T-cell (primary cell): ENCODE measurements around the gene FBN1. TPM values are rescaled to one million over a fixed set of nuclear protein-coding genes. Genes with fewer than 3 reads are reported as not detected.

Source experiments
- ATAC-seq, 4 experiments: fragments of 200-7000 bp in 3 of 4; fragments of 150-1000 bp in 1 of 4; cut with Tn5 transposase; replicated peaks in 1 of 4; 1 replicate in 3 of 4; 2 replicates in 1 of 4; pipeline ENCODE4 v1.10.0; 2021; ENCODE audit warnings: moderate library complexity in 3 of 4, mild to moderate bottlenecking in 2 of 4, moderate number of reproducible peaks in 1 of 4
- CTCF ChIA-PET, 2 donors: fragments of 300-600 bp; sonication (Branson Sonifier 250); formaldehyde crosslinking; loops; one replicate each; lab custom pipeline; 2022; ENCODE audit warnings: antibody characterized with exemption in 2 of 2; lab: Charles Lee
- POLR2A ChIA-PET, 2 donors: fragments of 300-600 bp; sonication (Branson Sonifier 250); formaldehyde crosslinking; loops; one replicate each; lab custom pipeline; 2022; ENCODE audit warnings: antibody characterized with exemption in 2 of 2; lab: Charles Lee
- DNase-seq, 35 experiments: peaks; one replicate each; pipeline versions ENCODE4 v3.0.0 to v3.0.0-alpha.2; 2013 to 2023
- H3K27ac ChIP-seq: one replicate; pipeline ENCODE4 v1.5.1; 2013; ENCODE audit warnings: low read length
- H3K27me3 ChIP-seq, 2 experiments: replicated peaks in 1 of 2; 1 replicate in 1 of 2; 2 replicates in 1 of 2; pipeline versions ENCODE4 v1.6.1 to v1.7.0; 2013; ENCODE audit warnings: low read length in 1 of 2, mixed read lengths in 1 of 2; ENCODE audit not compliant: control insufficient read depth in 2 of 2, insufficient read depth in 2 of 2; ENCODE audit errors: extremely low read depth in 1 of 2
- H3K36me3 ChIP-seq, 2 donors: 1 replicate in 1 of 2; 2 replicates in 1 of 2; pipeline versions ENCODE4 v1.6.1 to v1.7.0; 2013; ENCODE audit warnings: low read length in 1 of 2; ENCODE audit not compliant: control insufficient read depth in 2 of 2, insufficient read depth in 1 of 2; ENCODE audit errors: extremely low read depth in 1 of 2
- H3K4me1 ChIP-seq, 2 experiments: 1 replicate in 1 of 2; 2 replicates in 1 of 2; pipeline versions ENCODE4 v1.6.1 to v1.7.0; 2013; ENCODE audit warnings: low read length in 2 of 2, mixed read lengths in 1 of 2; ENCODE audit not compliant: insufficient read depth in 2 of 2, control insufficient read depth in 1 of 2; ENCODE audit errors: extremely low read depth in 1 of 2
- H3K4me3 ChIP-seq, 2 donors: 1 replicate in 1 of 2; 2 replicates in 1 of 2; pipeline versions ENCODE4 v1.5.1 to v1.7.0; 2013; ENCODE audit warnings: mild to moderate bottlenecking in 2 of 2, low read length in 1 of 2, moderate library complexity in 1 of 2; ENCODE audit not compliant: control insufficient read depth in 1 of 2; ENCODE audit errors: extremely low read depth in 1 of 2
- H3K9me3 ChIP-seq: 2 replicates; pipeline ENCODE4 v1.7.0; 2013
- H3K27ac Mint-ChIP-seq, 2 donors: one replicate each; pipeline ENCODE4 v1.8.0; 2020 to 2021; ENCODE audit warnings: mild to moderate bottlenecking in 2 of 2, mixed read lengths in 2 of 2
- H3K27me3 Mint-ChIP-seq, 2 donors: one replicate each; pipeline ENCODE4 v1.8.0; 2021 to 2022; ENCODE audit warnings: mixed read lengths in 2 of 2
- H3K36me3 Mint-ChIP-seq: one replicate; pipeline ENCODE4 v1.8.0; 2021; ENCODE audit warnings: mixed read lengths
- H3K4me1 Mint-ChIP-seq, 3 donors: one replicate each; pipeline ENCODE4 v1.8.0; 2020 to 2022; ENCODE audit warnings: mixed read lengths in 3 of 3, mild to moderate bottlenecking in 1 of 3
- H3K4me3 Mint-ChIP-seq, 3 donors: one replicate each; pipeline ENCODE4 v1.8.0; 2020 to 2022; ENCODE audit warnings: mild to moderate bottlenecking in 3 of 3, mixed read lengths in 3 of 3, moderate library complexity in 3 of 3
- H3K9me3 Mint-ChIP-seq, 3 donors: one replicate each; pipeline ENCODE4 v1.8.0; 2020 to 2022; ENCODE audit warnings: mixed read lengths in 3 of 3
- WGBS: methylation state at CpG from one replicate; pipeline ENCODE4 v1.1.5; 2013; ENCODE audit warnings: missing lambda C conversion rate; ENCODE audit not compliant: insufficient coverage; 5-methylcytosine and 5-hydroxymethylcytosine counted together
- total RNA-seq, 35 experiments: library from RNA in 6 of 35; stranded (reverse) in 6 of 35; fragments of 120-200 nt in 1 of 35; gene quantifications; one replicate each; pipeline versions ENCODE4 v1.2.1 to v1.2.4 and lab custom pipeline; 2013 to 2026

Gene FBN1
- total RNA-seq, 5 donors from 2014 or later (not counting 1 experiment from before 2014, with no cell fraction given), result 0.28 to 1.2 (median 0.79) TPM

DNA sequence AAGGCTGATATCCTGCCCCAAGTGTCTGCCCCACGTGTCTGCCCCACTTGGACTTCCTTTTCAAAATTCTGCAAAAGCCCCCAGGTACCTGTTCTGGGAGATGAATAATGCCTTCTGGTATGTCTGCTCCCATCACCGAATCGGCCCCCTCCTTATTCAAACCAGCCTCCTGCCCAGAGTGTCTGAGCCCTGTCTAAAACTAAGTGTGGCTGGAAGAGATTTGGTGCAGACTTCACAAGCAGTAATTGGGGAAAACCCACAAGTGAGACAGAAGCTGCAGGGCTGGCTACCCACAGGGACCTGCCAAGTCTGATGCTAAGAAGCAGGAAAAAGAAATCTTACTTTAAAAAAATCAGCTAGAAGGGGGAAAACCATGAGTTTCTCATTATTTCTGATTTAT is 229.2 kb downstream of the FBN1 start:
- no CpG with 5 or more reads among the region's 3 CpGs for WGBS
- DNase-seq, result no peak
- POLR2A ChIA-PET, result no interaction called here
- H3K27me3 ChIP-seq, result no peaks in the 10 kb centered on the region
- Mint-ChIP-seq H3K9me3 (no peaks in the 10 kb centered on the region), H3K4me3 (no peak overlapping the region), H3K27me3 (peaks cover 0 to 3% of the 10 kb centered on the region in 2 donors), H3K27ac (no peak overlapping the region), H3K4me1 (no peaks in the 10 kb centered on the region), H3K36me3 (no peaks in the 10 kb centered on the region)
- no peak for ATAC-seq
- H3K4me1 ChIP-seq, result no peaks in the 10 kb centered on the region
- H3K9me3 ChIP-seq, result no peaks in the 10 kb centered on the region
- no peaks in the 10 kb centered on the region for H3K36me3 ChIP-seq
- H3K4me3 ChIP-seq, result no peak overlapping the region
- no peak overlapping the region for H3K27ac ChIP-seq
- CTCF ChIA-PET, result no interaction called here

DNA sequence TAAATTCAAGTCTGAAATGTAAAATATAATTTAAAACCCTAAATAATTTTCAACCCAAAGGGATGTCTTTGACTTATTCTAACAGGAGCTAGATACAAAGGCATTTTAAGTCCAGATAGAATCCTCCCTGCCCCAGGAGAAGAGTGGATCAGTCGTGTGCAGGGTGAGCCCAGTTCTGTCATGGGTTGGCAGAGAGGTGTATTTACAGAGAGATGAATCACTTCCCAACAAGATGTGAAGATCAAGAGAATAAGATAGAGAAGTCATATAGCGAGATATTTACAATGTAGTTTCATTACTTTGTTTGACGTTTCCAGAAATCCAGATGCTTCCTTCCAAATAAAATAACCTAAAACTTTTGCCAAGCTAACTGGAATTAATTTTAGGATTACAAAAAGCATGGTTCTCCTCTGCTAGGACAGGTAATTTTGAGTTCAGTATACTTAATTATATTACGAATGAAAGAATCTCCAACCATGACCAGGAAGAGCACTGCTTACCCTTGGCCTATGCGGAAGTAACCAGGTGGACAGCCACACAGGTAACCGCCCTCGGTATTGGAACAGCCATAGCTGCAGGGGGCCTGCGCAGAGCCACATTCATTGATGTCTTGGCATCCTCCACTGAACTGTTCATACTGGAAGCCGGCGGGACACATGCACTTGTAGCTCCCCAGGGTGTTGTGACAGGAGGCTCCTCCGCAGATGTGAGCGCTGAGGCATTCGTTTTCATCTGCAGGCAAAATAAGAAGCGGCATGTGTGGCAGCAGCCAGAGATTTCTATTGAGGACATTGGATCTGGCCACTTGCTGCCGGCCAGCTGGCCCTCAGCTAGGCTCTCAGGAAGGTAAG is 230.2 kb downstream of the FBN1 start:
- Mint-ChIP-seq H3K36me3 (no peaks in the 10 kb centered on the region), H3K9me3 (no peaks in the 10 kb centered on the region), H3K27ac (no peak overlapping the region), H3K4me1 (no peaks in the 10 kb centered on the region), H3K4me3 (no peak overlapping the region), H3K27me3 (peaks cover 0 to 3% of the 10 kb centered on the region in 2 donors)
- ChIA-PET POLR2A (no interaction called here), CTCF (no interaction called here)
- H3K27ac ChIP-seq, result no peak overlapping the region
- 93% methylated on average over 11 of the region's 15 CpGs for WGBS
- H3K4me1 ChIP-seq, result no peaks in the 10 kb centered on the region
- no peaks in the 10 kb centered on the region for H3K27me3 ChIP-seq
- no peak overlapping the region for H3K4me3 ChIP-seq
- no peaks in the 10 kb centered on the region for H3K9me3 ChIP-seq
- H3K36me3 ChIP-seq, result no peaks in the 10 kb centered on the region
- no peak for DNase-seq
- ATAC-seq, result no peak

DNA sequence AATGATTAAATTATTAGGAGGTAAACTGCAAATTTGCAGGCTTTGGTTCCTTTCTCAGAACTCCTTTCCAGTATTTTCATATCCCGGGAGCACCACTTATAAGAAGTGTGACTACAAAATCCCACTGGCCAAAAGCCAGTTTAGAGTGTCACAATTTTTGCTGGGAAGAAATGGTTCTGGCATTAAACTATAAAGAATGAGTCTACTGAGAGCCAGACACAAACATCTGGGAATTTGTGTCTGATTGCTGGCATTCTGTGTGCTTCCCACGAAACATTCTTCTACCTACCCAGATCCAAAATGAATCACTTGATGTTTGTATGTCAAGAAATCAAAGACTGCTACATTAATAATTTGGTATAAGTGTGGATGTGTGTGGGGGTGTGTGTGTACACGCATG is 231.5 kb downstream of the FBN1 start:
- Histone ChIP-seq H3K9me3 (no peaks in the 10 kb centered on the region), H3K4me3 (no peak overlapping the region), H3K27me3 (no peaks in the 10 kb centered on the region), H3K27ac (no peak overlapping the region), H3K4me1 (no peaks in the 10 kb centered on the region), H3K36me3 (no peaks in the 10 kb centered on the region)
- WGBS, result no CpG with 5 or more reads among the region's 3 CpGs
- H3K27me3 Mint-ChIP-seq, result peaks cover 0 to 3% of the 10 kb centered on the region in 2 donors
- POLR2A ChIA-PET, result no interaction called here
- no peaks in the 10 kb centered on the region for H3K4me1 Mint-ChIP-seq
- no peaks in the 10 kb centered on the region for H3K9me3 Mint-ChIP-seq
- DNase-seq (no peak), ATAC-seq (no peak)
- no peak overlapping the region for H3K27ac Mint-ChIP-seq
- no peak overlapping the region for H3K4me3 Mint-ChIP-seq
- H3K36me3 Mint-ChIP-seq, result no peaks in the 10 kb centered on the region
- CTCF ChIA-PET, result no interaction called here

DNA sequence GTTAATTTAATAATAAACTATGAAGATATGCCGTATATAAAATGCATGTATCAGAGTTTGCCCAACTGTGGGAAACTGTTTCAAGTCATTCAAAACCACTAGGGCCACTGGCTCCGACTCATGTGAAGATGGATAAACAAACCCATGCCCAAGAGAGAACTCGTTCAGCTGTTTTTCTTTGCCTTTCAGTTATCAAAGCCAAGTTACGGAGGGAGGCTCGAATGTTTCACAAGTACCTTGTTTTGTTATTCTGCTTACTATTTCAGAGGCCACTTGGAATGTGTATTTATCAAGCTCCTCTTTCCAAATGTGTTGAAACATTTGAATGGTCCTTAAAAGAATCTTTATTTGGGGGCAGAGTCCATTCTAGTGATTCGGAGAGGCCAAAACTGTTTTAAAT is 232.2 kb downstream of the FBN1 start:
- H3K27me3 ChIP-seq, result no peaks in the 10 kb centered on the region
- no peaks in the 10 kb centered on the region for H3K9me3 ChIP-seq
- ChIA-PET CTCF (interaction anchor here in 1 of 2 donors (0.6 kb wide), 1 partner anchor 8 kb away, joined by 3 read pairs; no protein-coding TSS in a partner anchor), POLR2A (no interaction called here)
- no peaks in the 10 kb centered on the region for H3K9me3 Mint-ChIP-seq
- H3K27ac ChIP-seq, result no peak overlapping the region
- no peaks in the 10 kb centered on the region for H3K4me1 Mint-ChIP-seq
- peaks cover 0 to 1% of the 10 kb centered on the region in 2 donors for H3K27me3 Mint-ChIP-seq
- H3K4me1 ChIP-seq, result no peaks in the 10 kb centered on the region
- no peaks in the 10 kb centered on the region for H3K36me3 Mint-ChIP-seq
- no peak overlapping the region for H3K4me3 Mint-ChIP-seq
- H3K4me3 ChIP-seq, result no peak overlapping the region
- H3K27ac Mint-ChIP-seq, result no peak overlapping the region
- no peak for ATAC-seq
- WGBS, result no CpG with 5 or more reads among the region's 6 CpGs
- DNase-seq, result no peak
- no peaks in the 10 kb centered on the region for H3K36me3 ChIP-seq

DNA sequence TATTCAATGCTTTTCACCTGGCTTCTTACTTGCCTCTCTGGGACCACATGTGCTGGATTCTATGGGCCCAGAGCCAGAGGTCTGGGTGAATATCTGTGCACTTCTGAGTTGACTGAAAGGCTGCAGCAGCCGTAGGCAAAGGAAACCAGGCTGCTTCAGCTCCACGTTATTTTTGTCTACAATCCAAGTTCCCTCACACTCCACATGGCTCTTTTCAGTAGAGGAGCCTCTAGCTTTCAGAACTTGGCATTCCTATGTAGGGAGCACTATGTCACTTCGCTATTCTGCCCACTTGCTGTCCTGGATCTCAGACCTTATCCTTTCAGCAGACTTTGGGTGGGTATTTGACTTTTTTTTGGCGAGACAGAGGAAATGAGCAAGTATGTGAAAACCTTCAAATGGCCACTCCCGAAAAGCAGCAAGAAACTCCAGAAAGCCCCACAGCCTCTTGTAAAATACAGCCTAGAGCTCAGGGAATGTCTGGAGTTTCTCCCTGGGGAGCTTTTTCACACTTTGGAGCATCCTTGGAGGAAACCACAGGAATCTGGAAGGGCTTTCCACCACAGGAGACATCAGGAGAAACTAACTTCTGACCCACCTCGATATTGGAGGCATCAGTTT is 233.4 kb downstream of the FBN1 start:
- Mint-ChIP-seq H3K4me3 (no peak overlapping the region), H3K4me1 (no peaks in the 10 kb centered on the region), H3K27me3 (no peaks in the 10 kb centered on the region), H3K36me3 (no peaks in the 10 kb centered on the region), H3K9me3 (no peaks in the 10 kb centered on the region), H3K27ac (no peak overlapping the region)
- no peak for ATAC-seq
- Histone ChIP-seq H3K4me3 (no peak overlapping the region), H3K4me1 (no peaks in the 10 kb centered on the region), H3K27me3 (no peaks in the 10 kb centered on the region), H3K36me3 (no peaks in the 10 kb centered on the region), H3K9me3 (no peaks in the 10 kb centered on the region), H3K27ac (no peak overlapping the region)
- CTCF ChIA-PET, result no interaction called here
- 80% methylated on average over 2 of the region's 6 CpGs for WGBS
- no peak for DNase-seq
- POLR2A ChIA-PET, result no interaction called here

DNA sequence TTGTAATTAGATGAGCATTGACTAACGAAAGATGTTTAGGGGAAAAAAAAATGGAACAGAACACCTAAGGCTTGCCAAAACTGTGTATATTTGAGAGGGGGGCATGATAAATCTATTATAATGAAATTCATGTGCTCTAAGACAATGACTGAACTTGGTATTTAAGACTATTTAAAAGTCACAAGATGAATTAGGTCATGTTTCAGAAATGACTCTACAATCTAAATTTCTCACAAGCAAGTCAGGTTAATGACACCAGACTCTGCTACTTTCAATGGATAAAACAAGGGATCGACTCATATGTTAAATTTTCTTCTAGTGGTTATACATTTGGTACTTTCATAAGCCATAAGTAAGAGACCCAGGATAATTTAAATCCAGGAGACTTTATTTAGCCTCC is 235.9 kb downstream of the FBN1 start:
- no peak for ATAC-seq
- H3K4me1 ChIP-seq, result no peaks in the 10 kb centered on the region

More for the DNA sequence above, 235.9 kb downstream of the FBN1 start:
- no CpG with 5 or more reads among the region's 2 CpGs for WGBS
- Mint-ChIP-seq H3K27me3 (no peaks in the 10 kb centered on the region), H3K9me3 (no peaks in the 10 kb centered on the region), H3K4me3 (no peak overlapping the region), H3K36me3 (no peaks in the 10 kb centered on the region), H3K4me1 (no peaks in the 10 kb centered on the region), H3K27ac (no peak overlapping the region)
- ChIA-PET CTCF (no interaction called here), POLR2A (no interaction called here)
- no peak overlapping the region for H3K27ac ChIP-seq
- H3K27me3 ChIP-seq, result no peaks in the 10 kb centered on the region
- H3K9me3 ChIP-seq, result no peaks in the 10 kb centered on the region
- no peak overlapping the region for H3K4me3 ChIP-seq
- no peak for DNase-seq
- H3K36me3 ChIP-seq, result no peaks in the 10 kb centered on the region
